Vagina (tissue), 2 donors: ENCODE measurements around the gene PRMT9. TPM values are rescaled to one million over a fixed set of nuclear protein-coding genes. Genes with fewer than 3 reads are reported as not detected.

Experiments
- DNase-seq, 2 donors: peaks; one replicate each; pipeline ENCODE4 v3.0.0-alpha.2; 2017; ENCODE audit errors: extremely low spot score in 2 of 2
- H3K27ac ChIP-seq: fragments of 200-600 bp; sonication (generic); one replicate; pipeline ENCODE4 v1.5.1; 2019
- H3K27me3 ChIP-seq: fragments of 200-600 bp; sonication (generic); one replicate; pipeline ENCODE4 v1.5.1; 2019
- H3K36me3 ChIP-seq, 2 donors: fragments of 200-600 bp; sonication (generic); one replicate each; pipeline ENCODE4 v1.5.1; 2017 to 2019
- H3K4me1 ChIP-seq: fragments of 200-600 bp; sonication (generic); one replicate; pipeline ENCODE4 v1.5.1; 2019
- H3K4me3 ChIP-seq, 2 donors: fragments of 200-600 bp; sonication (generic); 1 replicate in 1 of 2; 2 replicates in 1 of 2; pipeline ENCODE4 v1.5.1; 2016 to 2019
- H3K9me3 ChIP-seq: fragments of 200-600 bp; sonication (generic); one replicate; pipeline ENCODE4 v1.5.1; 2019
- CTCF ChIP-seq, 3 experiments: fragments of 450-650 bp in 2 of 3; fragments of 200-600 bp in 1 of 3; sonication (generic) in 1 of 3; IDR thresholded peaks; one replicate each; pipeline ENCODE4 v1.5.1; 2017 to 2019; ENCODE audit warnings: antibody characterized with exemption in 3 of 3, mild to moderate bottlenecking in 2 of 3, moderate library complexity in 2 of 3
- POLR2A ChIP-seq, 2 donors: fragments of 450-650 bp; IDR thresholded peaks; one replicate each; pipeline ENCODE4 v1.6.1; 2017; ENCODE audit warnings: antibody characterized with exemption in 2 of 2, mild to moderate bottlenecking in 2 of 2, moderate library complexity in 2 of 2
- POLR2AphosphoS5 ChIP-seq, 2 donors: sonication (generic); formaldehyde crosslinking; IDR thresholded peaks; one replicate each; pipeline ENCODE4 v1.9.0; 2017; ENCODE audit warnings: antibody characterized with exemption in 2 of 2, mild to moderate bottlenecking in 2 of 2, low read depth in 1 of 2; ENCODE audit not compliant: insufficient read depth in 1 of 2
- intact Hi-C: fragments of 100-400 bp; cut with DNase I; formaldehyde crosslinking; loops from one replicate; pipeline ENCODE4 v1.15.1; 2023
- total RNA-seq: library from RNA; depleted of rRNA; stranded (reverse); fragments of >200 nt; gene quantifications from one replicate; pipeline ENCODE4 v1.2.3, GENCODE V29; 2016

PRMT9 gene
- total RNA-seq, 1 donor from 2014 or later: 6.9 TPM

GRCh38 chr4:147638365-147638764 lies 45.6 kb downstream of the PRMT9 start:
- no peak for DNase-seq
- Histone ChIP-seq H3K27ac (no peak overlapping the region), H3K36me3 (peaks cover 0 to 43% of the 10 kb centered on the region in 2 donors), H3K27me3 (no peaks in the 10 kb centered on the region), H3K4me1 (peaks cover 6% of the 10 kb centered on the region), H3K9me3 (no peaks in the 10 kb centered on the region), H3K4me3 (no peak overlapping the region)
- TF ChIP-seq POLR2AphosphoS5 (IDR thresholded peaks at IDR 0.05; ENCODE audit: insufficient read depth in 1 of 2, low read depth in 1 of 2) (no peak), CTCF (IDR thresholded peaks at IDR 0.05) (no peak), POLR2A (IDR thresholded peaks at IDR 0.05) (no peak)
- intact Hi-C loops: no loop called here

GRCh38 chr4:147635348-147635747 lies 48.6 kb downstream of the PRMT9 start:
- Histone ChIP-seq H3K36me3 (peaks cover 0 to 59% of the 10 kb centered on the region in 2 donors), H3K4me3 (no peak overlapping the region), H3K27me3 (no peaks in the 10 kb centered on the region), H3K9me3 (no peaks in the 10 kb centered on the region), H3K27ac (no peak overlapping the region), H3K4me1 (peaks cover 6% of the 10 kb centered on the region)
- DNase-seq: no peak
- no peak for TF ChIP-seq POLR2AphosphoS5 (IDR thresholded peaks at IDR 0.05; ENCODE audit: insufficient read depth in 1 of 2, low read depth in 1 of 2)
- TF ChIP-seq POLR2A (IDR thresholded peaks at IDR 0.05): no peak
- TF ChIP-seq CTCF (IDR thresholded peaks at IDR 0.05): no peak
- intact Hi-C loops: no loop called here

GRCh38 chr4:147633643-147634042 lies 50.3 kb downstream of the PRMT9 start:
- no peaks in the 10 kb centered on the region for H3K27me3 ChIP-seq
- no peaks in the 10 kb centered on the region for H3K4me1 ChIP-seq
- H3K9me3 ChIP-seq: no peaks in the 10 kb centered on the region
- intact Hi-C loops: no loop called here
- no peak overlapping the region for H3K27ac ChIP-seq
- H3K36me3 ChIP-seq: peaks cover 0 to 65% of the 10 kb centered on the region in 2 donors
- TF ChIP-seq CTCF (IDR thresholded peaks at IDR 0.05) (no peak), POLR2AphosphoS5 (IDR thresholded peaks at IDR 0.05; ENCODE audit: insufficient read depth in 1 of 2, low read depth in 1 of 2) (no peak), POLR2A (IDR thresholded peaks at IDR 0.05) (no peak)
- H3K4me3 ChIP-seq: no peak overlapping the region
- no peak for DNase-seq

- DNase-seq: no peak
- H3K27me3 ChIP-seq: no peaks in the 10 kb centered on the region
- H3K36me3 ChIP-seq: peaks cover 0 to 62% of the 10 kb centered on the region in 2 donors
- H3K4me1 ChIP-seq: no peaks in the 10 kb centered on the region
- TF ChIP-seq CTCF (IDR thresholded peaks at IDR 0.05): no peak
- TF ChIP-seq POLR2AphosphoS5 (IDR thresholded peaks at IDR 0.05; ENCODE audit: insufficient read depth in 1 of 2, low read depth in 1 of 2): no peak
- TF ChIP-seq POLR2A (IDR thresholded peaks at IDR 0.05): no peak
- H3K27ac ChIP-seq: no peak overlapping the region
- no peaks in the 10 kb centered on the region for H3K9me3 ChIP-seq
- intact Hi-C loops: no loop called here
- H3K4me3 ChIP-seq: no peak overlapping the region
Observed at GRCh38 chr4:147633113-147633512, 50.9 kb downstream of the PRMT9 start.

GRCh38 chr4:147629783-147630730 lies 53.9 kb downstream of the PRMT9 start:
- Histone ChIP-seq H3K9me3 (no peaks in the 10 kb centered on the region), H3K4me3 (no peak overlapping the region), H3K4me1 (no peaks in the 10 kb centered on the region), H3K27me3 (no peaks in the 10 kb centered on the region), H3K36me3 (peaks cover 0 to 60% of the 10 kb centered on the region in 2 donors), H3K27ac (no peak overlapping the region)
- no peak for DNase-seq
- intact Hi-C loops: no loop called here
- TF ChIP-seq POLR2AphosphoS5 (IDR thresholded peaks at IDR 0.05; ENCODE audit: insufficient read depth in 1 of 2, low read depth in 1 of 2) (no peak), POLR2A (IDR thresholded peaks at IDR 0.05) (no peak), CTCF (IDR thresholded peaks at IDR 0.05) (no peak)
